H1 (cell line): Measurements from ENCODE around the gene CRISPLD2. TPM values are rescaled to one million over a fixed set of nuclear protein-coding genes. Genes with fewer than 3 reads are reported as not detected.

Source experiments
- CTCF ChIA-PET: fragments of 300-600 bp; sonication (Branson Sonifier 250); formaldehyde crosslinking; loops from one replicate; lab custom pipeline; 2021; ENCODE audit not compliant: partially characterized antibody; lab: Charles Lee
- POLR2A ChIA-PET: fragments of 300-600 bp; sonication (Branson Sonifier 250); formaldehyde crosslinking; loops from one replicate; lab custom pipeline; 2021; ENCODE audit warnings: inconsistent platforms; ENCODE audit not compliant: partially characterized antibody; lab: Charles Lee
- DNase-seq, 2 experiments: peaks; one replicate each; pipeline versions ENCODE4 v3.0.0 to v3.0.0-alpha.2; 2010 to 2022; ENCODE audit warnings: low spot score in 2 of 2, low read depth in 1 of 2, mixed read lengths in 1 of 2
- FAIRE-seq: peaks from 2 replicates; lab custom pipeline; 2011; peaks lifted over from hg19 to GRCh38; lab: Jason Lieb, UNC
- H2AFZ ChIP-seq: 2 replicates; pipeline ENCODE4 v1.8.1; 2012; ENCODE audit warnings: low read length, inconsistent platforms
- H2AK5ac ChIP-seq: 2 replicates; pipeline ENCODE4 v1.6.1; 2013; ENCODE audit warnings: low read depth, low read length
- H2BK120ac ChIP-seq: replicated peaks from 2 replicates; pipeline ENCODE3; 2013; ENCODE audit warnings: low read depth, low read length, inconsistent platforms
- H2BK12ac ChIP-seq: 2 replicates; pipeline ENCODE4 v1.6.1; 2013; ENCODE audit warnings: low read depth, low read length
- H2BK15ac ChIP-seq: 2 replicates; pipeline ENCODE4 v1.6.1; 2013; ENCODE audit warnings: low read length
- H2BK20ac ChIP-seq: 2 replicates; pipeline ENCODE4 v1.6.1; 2013; ENCODE audit warnings: low read length
- H2BK5ac ChIP-seq: 2 replicates; pipeline ENCODE4 v1.6.1; 2013; ENCODE audit warnings: low read depth, low read length
- H3K14ac ChIP-seq: 2 replicates; pipeline ENCODE4 v1.6.1; 2013; ENCODE audit warnings: inconsistent platforms; ENCODE audit not compliant: insufficient read length
- H3K18ac ChIP-seq: 2 replicates; pipeline ENCODE4 v1.6.1; 2013; ENCODE audit warnings: low read length; ENCODE audit errors: extremely low read depth
- H3K23ac ChIP-seq: 2 replicates; pipeline ENCODE4 v1.6.1; 2013; ENCODE audit warnings: inconsistent platforms; ENCODE audit not compliant: insufficient read length
- H3K23me2 ChIP-seq: 2 replicates; pipeline ENCODE4 v1.6.1; 2013; ENCODE audit warnings: low read depth, low read length
- H3K27ac ChIP-seq: 2 replicates; pipeline ENCODE4 v1.6.1; 2011; ENCODE audit warnings: low read depth, low read length, inconsistent platforms
- H3K27me3 ChIP-seq, 4 experiments: replicated peaks in 1 of 4; 1 replicate in 1 of 4; 2 replicates in 3 of 4; pipeline versions ENCODE4 v1.6.1 to v1.8.1; 2011 to 2013; ENCODE audit warnings: low read length in 3 of 4, mild to moderate bottlenecking in 3 of 4, inconsistent platforms in 2 of 4, mixed read lengths in 2 of 4, moderate library complexity in 1 of 4; ENCODE audit not compliant: control insufficient read depth in 3 of 4, insufficient read depth in 3 of 4; ENCODE audit errors: extremely low read depth in 1 of 4
- H3K36me3 ChIP-seq, 4 experiments: 2 replicates each; pipeline versions ENCODE4 v1.6.1 to v1.8.1; 2011 to 2013; ENCODE audit warnings: mild to moderate bottlenecking in 4 of 4, low read length in 3 of 4, moderate library complexity in 2 of 4, control low read depth in 1 of 4, inconsistent platforms in 1 of 4; ENCODE audit not compliant: insufficient read depth in 4 of 4, control insufficient read depth in 2 of 4
- H3K4ac ChIP-seq: replicated peaks from 2 replicates; pipeline ENCODE3; 2013; ENCODE audit warnings: low read length, low read depth, mixed read lengths, inconsistent platforms; ENCODE audit not compliant: insufficient read length
- H3K4me1 ChIP-seq, 4 experiments: replicated peaks in 1 of 4; 1 replicate in 1 of 4; 2 replicates in 3 of 4; pipeline versions ENCODE4 v1.6.1 to v1.8.1; 2011 to 2013; ENCODE audit warnings: low read length in 3 of 4, inconsistent platforms in 2 of 4, mixed read lengths in 1 of 4; ENCODE audit not compliant: insufficient read depth in 4 of 4, control insufficient read depth in 3 of 4
- H3K4me2 ChIP-seq, 2 experiments: 2 replicates each; pipeline versions ENCODE4 v1.6.1 to v1.8.1; 2011 to 2013; ENCODE audit warnings: low read depth in 2 of 2, low read length in 2 of 2, control low read depth in 1 of 2, inconsistent platforms in 1 of 2, mild to moderate bottlenecking in 1 of 2; ENCODE audit not compliant: insufficient read depth in 1 of 2
- H3K4me3 ChIP-seq, 4 experiments: fragments of 200-600, 300-600 bp in 1 of 4; sonication (generic), shearing (Covaris generic), sonication (Bioruptor Twin) in 1 of 4; 2 replicates each; pipeline versions ENCODE4 v1.5.1 to v1.8.1; 2011 to 2016; ENCODE audit warnings: low read length in 4 of 4, low read depth in 3 of 4, control low read depth in 2 of 4, inconsistent platforms in 2 of 4, mild to moderate bottlenecking in 2 of 4, mixed read lengths in 1 of 4, moderate library complexity in 1 of 4; ENCODE audit not compliant: insufficient read depth in 2 of 4; ENCODE audit errors: extremely low read depth in 1 of 4
- H3K56ac ChIP-seq: replicated peaks from 2 replicates; pipeline ENCODE3; 2013; ENCODE audit warnings: low read depth, mild to moderate bottlenecking, mixed read lengths, low read length, inconsistent platforms; ENCODE audit not compliant: insufficient read length
- H3K79me1 ChIP-seq: 2 replicates; pipeline ENCODE4 v1.6.1; 2013; ENCODE audit warnings: low read depth, low read length, control low read depth
- H3K79me2 ChIP-seq, 2 experiments: 2 replicates each; pipeline versions ENCODE4 v1.6.1 to v1.8.1; 2012 to 2013; ENCODE audit warnings: low read length in 2 of 2, mild to moderate bottlenecking in 2 of 2, inconsistent platforms in 1 of 2; ENCODE audit not compliant: insufficient read depth in 2 of 2, control insufficient read depth in 1 of 2
- H3K9ac ChIP-seq, 4 experiments: replicated peaks in 1 of 4; 1 replicate in 1 of 4; 2 replicates in 3 of 4; pipeline versions ENCODE4 v1.6.1 to v1.8.1; 2011 to 2013; ENCODE audit warnings: low read depth in 3 of 4, low read length in 3 of 4, control low read depth in 2 of 4, mild to moderate bottlenecking in 2 of 4, moderate library complexity in 2 of 4, inconsistent platforms in 1 of 4; ENCODE audit errors: extremely low read depth in 1 of 4
- H3K9me3 ChIP-seq, 2 experiments: 2 replicates each; pipeline versions ENCODE4 v1.6.1 to v1.8.1; 2012 to 2013; ENCODE audit warnings: mild to moderate bottlenecking in 2 of 2, moderate library complexity in 2 of 2, control low read depth in 1 of 2, inconsistent platforms in 1 of 2, low read depth in 1 of 2, low read length in 1 of 2, mixed read lengths in 1 of 2; ENCODE audit not compliant: insufficient read depth in 2 of 2
- H4K20me1 ChIP-seq, 2 experiments: replicated peaks in 1 of 2; 2 replicates each; pipeline versions ENCODE3 to v1.8.1; 2011 to 2013; ENCODE audit warnings: inconsistent platforms in 2 of 2, low read length in 2 of 2, mild to moderate bottlenecking in 1 of 2; ENCODE audit not compliant: insufficient read depth in 2 of 2, control insufficient read depth in 1 of 2
- H4K5ac ChIP-seq: 2 replicates; pipeline ENCODE4 v1.6.1; 2013; ENCODE audit warnings: low read length, low read depth, mixed read lengths, inconsistent platforms; ENCODE audit not compliant: insufficient read length
- H4K8ac ChIP-seq: 2 replicates; pipeline ENCODE4 v1.8.0; 2013; ENCODE audit warnings: mild to moderate bottlenecking, moderate library complexity, low read length, inconsistent platforms; ENCODE audit not compliant: insufficient read depth; ENCODE audit errors: extremely low read depth
- H4K91ac ChIP-seq: replicated peaks from 2 replicates; pipeline ENCODE3; 2013; ENCODE audit warnings: low read length, mixed read lengths, inconsistent platforms; ENCODE audit not compliant: insufficient read length
- BRCA1 ChIP-seq: IDR thresholded peaks from 2 replicates; pipeline ENCODE4 v1.6.1; 2012; ENCODE audit warnings: low read depth, low read length, improper control_type of control experiment
- CBX5 ChIP-seq: fragments of 300-800, 300-1000 bp; sonication (generic); IDR thresholded peaks from 2 replicates; pipeline ENCODE4 v1.7.1; 2016; ENCODE audit warnings: antibody characterized with exemption, low read length, low read depth
- GABPA ChIP-seq: IDR thresholded peaks from 2 replicates; pipeline ENCODE4 v1.6.1; 2011; ENCODE audit warnings: mild to moderate bottlenecking, low read length, moderate library complexity, borderline replicate concordance; ENCODE audit not compliant: insufficient read depth
- GTF2F1 ChIP-seq: IDR thresholded peaks from 2 replicates; pipeline ENCODE4 v1.6.1; 2012; ENCODE audit warnings: low read depth, low read length, improper control_type of control experiment, borderline replicate concordance
- HDAC6 ChIP-seq: IDR thresholded peaks from one replicate; pipeline ENCODE4 v1.7.1; 2012; ENCODE audit warnings: low read depth, mild to moderate bottlenecking, inconsistent platforms, low read length, moderate library complexity
- PHF8 ChIP-seq: fragments of 200-600 bp; sonication (generic); conservative IDR thresholded peaks from 2 replicates; pipeline ENCODE4 v1.7.1; 2012; ENCODE audit warnings: low read depth, mild to moderate bottlenecking, inconsistent platforms, low read length, moderate library complexity
- POLR2AphosphoS5 ChIP-seq: IDR thresholded peaks from 2 replicates; pipeline ENCODE4 v1.6.1; 2011; ENCODE audit warnings: low read depth, low read length
- RFX5 ChIP-seq: IDR thresholded peaks from 2 replicates; pipeline ENCODE4 v1.6.1; 2011; ENCODE audit warnings: low read depth, low read length, improper control_type of control experiment, borderline replicate concordance
- SP4 ChIP-seq: IDR thresholded peaks from 2 replicates; pipeline ENCODE4 v1.6.1; 2012; ENCODE audit warnings: low read length, inconsistent platforms
- WGBS, 2 experiments: shearing (Covaris generic) in 1 of 2; methylation state at CpG; one replicate each; pipeline versions ENCODE4 v1.1.6 to v1.1.7; 2013 to 2015; ENCODE audit warnings: low lambda C conversion rate in 2 of 2, mixed read lengths in 2 of 2, inconsistent platforms in 1 of 2, low coverage in 1 of 2, missing lambda C conversion rate in 1 of 2; ENCODE audit not compliant: insufficient replicate concordance in 2 of 2, insufficient coverage in 1 of 2, insufficient read length in 1 of 2; ENCODE audit errors: extremely low coverage in 1 of 2, missing lambda C conversion rate in 1 of 2; 5-methylcytosine and 5-hydroxymethylcytosine counted together
- polyA plus RNA-seq, 7 experiments: library from polyadenylated mRNA; depleted of rRNA in 3 of 7; stranded (reverse) in 5 of 7; unstranded in 2 of 7; fragments of >200 nt in 5 of 7; fragments of 200-250 nt in 2 of 7; gene quantifications; 1 replicate in 5 of 7; 2 replicates in 1 of 7; 4 replicates in 1 of 7; pipeline versions ENCODE4 v1.2.1 to v1.2.3, GENCODE V29; 2011 to 2013; ENCODE audit warnings: missing spikeins in 2 of 7, mixed read lengths in 2 of 7
- total RNA-seq: library from RNA; stranded (reverse); fragmentation: NEBNext Ultra II Directional; extraction: Animal tissue kit (Norgen Biotek cat#: 25700); gene quantifications from 2 replicates; pipeline ENCODE4 v1.2.1, GENCODE V29; 2021
- TF ChIP-seq, protein P1 (sequence below): IDR thresholded peaks from 2 replicates; pipeline ENCODE4 v1.6.1; 2012; ENCODE audit warnings: inconsistent platforms

CRISPLD2 gene
- total and polyA plus RNA-seq, 2 of the 8 experiments (the other 6 are each of a cell fraction or from before 2014, with no cell fraction given), result 2.7 to 5.1 TPM

DNA sequence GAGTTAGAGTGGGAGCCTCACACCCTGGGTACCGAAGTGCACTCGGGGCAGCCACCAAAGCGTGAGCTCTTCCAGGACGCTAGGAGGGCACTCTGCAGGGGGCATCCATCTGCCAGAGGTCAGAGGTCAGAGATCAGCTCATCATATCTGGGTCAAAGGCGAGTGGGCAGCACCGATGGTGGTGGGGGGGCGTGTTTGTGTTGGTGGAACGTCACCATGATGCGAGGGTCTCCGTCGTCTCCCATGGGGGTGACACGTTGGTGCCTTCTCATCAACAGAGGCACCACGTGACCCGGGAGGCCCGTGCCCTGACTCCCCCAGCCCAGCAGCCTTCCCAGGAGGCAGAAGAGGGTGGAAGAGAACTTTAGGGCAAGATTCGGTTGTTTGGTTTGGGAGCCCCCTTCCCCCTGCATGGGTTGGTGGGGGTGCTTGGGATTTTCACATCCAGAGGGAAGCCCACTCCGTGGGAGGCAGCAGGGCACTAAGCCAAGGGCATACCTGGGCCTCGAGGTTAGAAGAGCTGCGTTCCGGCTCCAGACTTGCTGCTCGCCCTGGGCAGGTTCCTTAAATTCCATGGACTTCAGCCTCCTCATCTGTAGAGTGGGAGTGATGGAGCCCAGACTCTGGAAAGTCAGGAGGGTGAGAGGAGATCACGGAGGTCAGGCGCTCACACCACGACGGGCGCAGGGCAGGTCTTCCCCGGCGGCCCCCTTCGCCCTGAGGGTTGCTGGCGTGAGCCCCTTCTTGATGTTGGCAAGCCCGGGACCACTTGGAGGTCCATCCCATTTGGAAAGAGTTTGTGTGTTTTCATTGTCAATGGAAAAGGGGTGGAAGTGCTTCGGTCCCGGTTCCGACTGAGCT, 14.0 kb downstream of the CRISPLD2 start:
- no peaks in the 10 kb centered on the region for H3K36me3 ChIP-seq
- no peak for TF ChIP-seq GTF2F1
- no peak for TF ChIP-seq POLR2AphosphoS5
- TF ChIP-seq RFX5, result no peak
- no peak for TF ChIP-seq GABPA
- no peak for TF ChIP-seq PHF8
- no peak for TF ChIP-seq BRCA1
- no peak for TF ChIP-seq CBX5
- TF ChIP-seq, protein P1, sequence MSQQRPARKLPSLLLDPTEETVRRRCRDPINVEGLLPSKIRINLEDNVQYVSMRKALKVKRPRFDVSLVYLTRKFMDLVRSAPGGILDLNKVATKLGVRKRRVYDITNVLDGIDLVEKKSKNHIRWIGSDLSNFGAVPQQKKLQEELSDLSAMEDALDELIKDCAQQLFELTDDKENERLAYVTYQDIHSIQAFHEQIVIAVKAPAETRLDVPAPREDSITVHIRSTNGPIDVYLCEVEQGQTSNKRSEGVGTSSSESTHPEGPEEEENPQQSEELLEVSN, result no peak
- TF ChIP-seq HDAC6, result no peak
- no peak for TF ChIP-seq SP4
- TF ChIP-seq, all 59 proteins: peak for 0
- no peaks in the 10 kb centered on the region for H4K20me1 ChIP-seq

More for the DNA sequence above, 14.0 kb downstream of the CRISPLD2 start:
- no peak overlapping the region for H3K23ac ChIP-seq
- no peak overlapping the region for H4K91ac ChIP-seq
- POLR2A ChIA-PET, result interaction anchor here (0.5 to 1.7 kb wide), 3 partner anchors 13 to 14 kb away, joined by 3 to 13 read pairs (median 3); partner anchors contain the start of gene CRISPLD2
- no peak overlapping the region for H3K14ac ChIP-seq
- H2BK20ac ChIP-seq, result no peak overlapping the region
- no peaks in the 10 kb centered on the region; a peak in 1 of 7 replicates for H3K27me3 ChIP-seq
- DNase-seq, result no peak
- no peak overlapping the region for H2BK120ac ChIP-seq
- H3K27ac ChIP-seq, result no peak overlapping the region
- no peak overlapping the region for H3K18ac ChIP-seq
- no peak overlapping the region for H2BK12ac ChIP-seq
- H3K23me2 ChIP-seq, result no peaks in the 10 kb centered on the region
- no peak overlapping the region for H4K8ac ChIP-seq
- H3K4me3 ChIP-seq, result no peak overlapping the region
- H2AFZ ChIP-seq, result no peak overlapping the region
- H3K79me2 ChIP-seq, result no peaks in the 10 kb centered on the region
- H3K56ac ChIP-seq, result no peak overlapping the region
- no peak overlapping the region for H3K9ac ChIP-seq
- no peak overlapping the region for H3K4ac ChIP-seq
- H3K9me3 ChIP-seq, result no peaks in the 10 kb centered on the region
- H3K4me1 ChIP-seq, result peaks cover 0 to 7% (median 4%) of the 10 kb centered on the region in 4 experiments; a peak in 4 of 7 replicates
- FAIRE-seq, result no peak
- CTCF ChIA-PET, result interaction anchor here (0.7 to 2.5 kb wide), 5 partner anchors 13 to 137 kb away, joined by 3 to 11 read pairs (median 3); no protein-coding TSS in a partner anchor
- no peaks in the 10 kb centered on the region for H3K79me1 ChIP-seq
- no peak overlapping the region for H3K4me2 ChIP-seq
- H2AK5ac ChIP-seq, result no peak overlapping the region
- H2BK5ac ChIP-seq, result no peak overlapping the region
- H2BK15ac ChIP-seq, result no peak overlapping the region
- H4K5ac ChIP-seq, result no peak overlapping the region
- WGBS, 2 experiments, result 86% methylated on average over 31 of the region's 34 CpGs; no CpG with 5 or more reads in 1 of the 2 experiments
